RWPE2 (cell line): ENCODE measurements around the gene POFUT1.

ENCODE experiments used
- ATAC-seq: fragments of 200-7000 bp; cut with Tn5 transposase; 3 replicates; pipeline ENCODE4 v1.9.1; 2021; ENCODE audit warnings: low read depth
- DNase-seq: peaks from one replicate; pipeline ENCODE4 v3.0.0-alpha.2; 2020; ENCODE audit warnings: low spot score
- H3K27ac ChIP-seq: fragments of 450-650 bp; 2 replicates; pipeline ENCODE4 v1.5.1; 2017; ENCODE audit warnings: mild to moderate bottlenecking; ENCODE audit not compliant: poor library complexity, severe bottlenecking
- H3K27me3 ChIP-seq: fragments of 250-450 bp; sonication (Bioruptor Pico); 2 replicates; pipeline ENCODE4 v1.5.1; 2021; ENCODE audit warnings: mild to moderate bottlenecking, moderate library complexity; ENCODE audit not compliant: insufficient read depth, poor library complexity, severe bottlenecking
- H3K36me3 ChIP-seq: fragments of 250-450 bp; sonication (Bioruptor Pico); 2 replicates; pipeline ENCODE4 v1.5.1; 2020; ENCODE audit warnings: low read depth, mild to moderate bottlenecking, moderate library complexity
- H3K4me1 ChIP-seq: fragments of 250-450 bp; sonication (Bioruptor Pico); 2 replicates; pipeline ENCODE4 v1.5.1; 2021; ENCODE audit warnings: mild to moderate bottlenecking, moderate library complexity; ENCODE audit not compliant: insufficient read depth, poor library complexity, severe bottlenecking
- H3K4me3 ChIP-seq: fragments of 250-450 bp; sonication (Bioruptor Pico); 2 replicates; pipeline ENCODE4 v1.5.1; 2021; ENCODE audit warnings: mild to moderate bottlenecking, moderate library complexity; ENCODE audit not compliant: severe bottlenecking
- H3K9me3 ChIP-seq: fragments of 250-450 bp; sonication (Bioruptor Pico); 2 replicates; pipeline ENCODE4 v1.5.1; 2021; ENCODE audit warnings: mild to moderate bottlenecking, moderate library complexity; ENCODE audit not compliant: severe bottlenecking
- CTCF ChIP-seq: fragments of 450-650 bp; IDR thresholded peaks from one replicate; pipeline ENCODE4 v1.5.1; 2017; ENCODE audit warnings: mild to moderate bottlenecking, moderate library complexity; ENCODE audit not compliant: poor library complexity, severe bottlenecking

POFUT1 gene

GRCh38 chr20:32201977-32202363, 5.7 kb upstream of the POFUT1 start:
- Histone ChIP-seq H3K27me3 (no peaks in the 10 kb centered on the region), H3K27ac (peak overlapping the region; percentile 86), H3K4me3 (no peak overlapping the region), H3K9me3 (no peaks in the 10 kb centered on the region), H3K4me1 (peaks cover 53% of the 10 kb centered on the region), H3K36me3 (peaks cover 76% of the 10 kb centered on the region)
- TF ChIP-seq CTCF = no peak
- ATAC-seq (no peak), DNase-seq (no peak)

GRCh38 chr20:32203356-32204204, 4.1 kb upstream of the POFUT1 start:
- Histone ChIP-seq H3K9me3 (no peaks in the 10 kb centered on the region), H3K36me3 (peaks cover 60% of the 10 kb centered on the region), H3K4me1 (peaks cover 53% of the 10 kb centered on the region), H3K27ac (peak overlapping the region; percentile 86), H3K4me3 (no peak overlapping the region), H3K27me3 (no peaks in the 10 kb centered on the region)
- TF ChIP-seq CTCF = no peak
- peak; percentile 35 for ATAC-seq
- DNase-seq = no peak

GRCh38 chr20:32204205-32205109, 3.2 kb upstream of the POFUT1 start:
- H3K9me3 ChIP-seq = no peaks in the 10 kb centered on the region
- ATAC-seq (peak; percentile 51), DNase-seq (peak; percentile 63)
- peaks cover 53% of the 10 kb centered on the region for H3K4me1 ChIP-seq
- peak overlapping the region; percentile 86 for H3K27ac ChIP-seq
- no peak for TF ChIP-seq CTCF
- peaks cover 56% of the 10 kb centered on the region for H3K36me3 ChIP-seq
- no peak overlapping the region for H3K4me3 ChIP-seq
- no peaks in the 10 kb centered on the region for H3K27me3 ChIP-seq

GRCh38 chr20:32205110-32205842, 2.4 kb upstream of the POFUT1 start:
- peak overlapping the region; percentile 97 for H3K4me3 ChIP-seq
- H3K9me3 ChIP-seq = no peaks in the 10 kb centered on the region
- H3K27me3 ChIP-seq = no peaks in the 10 kb centered on the region
- H3K4me1 ChIP-seq = peaks cover 53% of the 10 kb centered on the region
- H3K27ac ChIP-seq = peak overlapping the region; percentile 86
- peak; percentile 8 for ATAC-seq
- H3K36me3 ChIP-seq = peaks cover 56% of the 10 kb centered on the region
- no peak for DNase-seq
- TF ChIP-seq CTCF = no peak
